GM04504 (cell line): ENCODE results near the gene NFE2L1.
"Not testable (repeated sequence)": the region's sequence is repeated elsewhere in the genome, so short reads cannot be mapped to it uniquely, and the experiment has no call there.

Source experiments
- DNase-seq: peaks from one replicate; pipeline ENCODE4 v3.0.0-alpha.2; 2012; ENCODE audit warnings: low read depth

The NFE2L1 gene

DNA sequence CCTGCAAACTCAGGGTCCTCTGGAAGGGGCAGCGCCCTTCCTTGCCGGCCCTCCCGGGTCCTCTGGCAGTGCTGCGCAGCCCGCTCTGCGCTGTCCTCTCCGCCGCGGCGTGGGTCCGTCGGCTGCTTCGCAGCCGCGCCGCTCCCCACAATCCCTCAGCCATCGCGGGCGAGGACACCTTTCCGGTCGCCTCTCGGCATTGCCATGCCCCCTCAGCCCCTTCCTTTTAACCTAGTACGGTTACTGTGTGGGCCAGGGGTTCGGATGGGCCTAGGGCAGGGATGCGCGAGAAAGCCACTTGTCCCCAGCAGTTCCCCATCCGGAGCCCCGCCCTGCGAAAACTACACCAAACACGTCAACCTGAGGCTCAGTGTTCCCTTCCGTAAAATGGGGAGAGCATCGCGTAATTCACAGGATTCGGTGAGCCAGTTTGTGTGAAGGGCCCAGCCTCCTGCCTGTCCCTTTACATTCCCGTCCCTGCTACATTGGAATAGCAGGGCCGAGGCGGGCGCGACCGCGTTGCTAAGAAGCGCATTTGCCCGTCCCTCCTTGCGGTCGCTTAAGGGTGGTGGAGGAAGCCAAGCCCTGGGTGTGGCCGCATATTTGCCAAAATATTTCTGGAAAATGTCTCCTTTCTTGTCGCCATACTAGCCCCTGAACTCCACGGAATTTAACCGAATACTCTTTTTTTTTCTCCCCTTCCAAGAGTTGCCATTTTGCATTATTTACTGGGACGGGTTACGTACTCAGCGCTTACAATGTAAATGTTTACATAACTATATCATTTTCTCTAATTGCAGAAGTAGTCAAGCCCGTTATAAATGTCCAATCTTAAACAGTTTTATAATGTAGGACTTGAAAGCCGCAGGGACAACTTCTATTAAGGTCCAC lies 23.8 kb upstream of the NFE2L1 start:
- no peak for DNase-seq

DNA sequence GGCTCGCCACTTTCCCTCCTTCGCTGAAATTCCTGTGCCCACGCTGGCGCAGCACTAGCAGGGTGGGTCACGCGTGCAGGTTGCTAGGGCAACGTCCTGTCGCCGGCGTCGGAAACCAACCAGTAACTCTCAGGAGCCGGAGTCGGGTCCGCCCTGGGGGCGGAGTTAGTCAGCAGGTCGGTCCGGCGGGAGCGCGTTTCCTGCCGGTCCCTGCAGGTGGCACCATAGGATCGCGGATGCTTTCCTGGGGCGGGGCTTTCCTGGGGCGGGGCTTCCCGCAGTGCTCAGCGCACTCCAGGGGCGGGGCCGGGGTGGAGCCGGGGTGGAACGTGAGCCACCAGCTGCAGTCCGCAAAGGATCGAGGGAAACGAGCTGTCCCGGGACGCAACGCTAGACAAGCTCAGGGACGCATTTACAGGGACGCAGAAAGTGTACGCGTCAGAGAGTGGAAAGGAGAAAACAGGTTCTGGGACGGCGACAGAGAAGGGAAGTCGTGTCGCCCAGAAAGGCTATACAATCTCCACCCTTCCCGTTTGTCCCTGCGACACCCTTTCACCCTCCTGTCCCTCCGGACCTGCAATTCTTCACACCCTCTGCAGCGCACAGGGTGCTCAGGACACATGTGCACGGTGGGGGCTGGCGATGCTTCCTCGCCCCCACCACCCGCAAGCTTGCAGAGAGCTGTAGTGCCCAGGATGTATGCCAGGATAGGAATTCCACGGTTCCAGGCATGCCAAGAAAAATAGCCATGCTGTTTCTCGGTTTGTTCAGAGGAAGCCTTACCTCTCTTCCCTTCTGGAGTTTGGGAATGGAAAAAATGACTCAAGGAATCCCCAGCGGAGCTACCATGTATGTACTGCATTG lies 22.9 kb upstream of the NFE2L1 start:
- DNase-seq = peak; percentile 94

DNA sequence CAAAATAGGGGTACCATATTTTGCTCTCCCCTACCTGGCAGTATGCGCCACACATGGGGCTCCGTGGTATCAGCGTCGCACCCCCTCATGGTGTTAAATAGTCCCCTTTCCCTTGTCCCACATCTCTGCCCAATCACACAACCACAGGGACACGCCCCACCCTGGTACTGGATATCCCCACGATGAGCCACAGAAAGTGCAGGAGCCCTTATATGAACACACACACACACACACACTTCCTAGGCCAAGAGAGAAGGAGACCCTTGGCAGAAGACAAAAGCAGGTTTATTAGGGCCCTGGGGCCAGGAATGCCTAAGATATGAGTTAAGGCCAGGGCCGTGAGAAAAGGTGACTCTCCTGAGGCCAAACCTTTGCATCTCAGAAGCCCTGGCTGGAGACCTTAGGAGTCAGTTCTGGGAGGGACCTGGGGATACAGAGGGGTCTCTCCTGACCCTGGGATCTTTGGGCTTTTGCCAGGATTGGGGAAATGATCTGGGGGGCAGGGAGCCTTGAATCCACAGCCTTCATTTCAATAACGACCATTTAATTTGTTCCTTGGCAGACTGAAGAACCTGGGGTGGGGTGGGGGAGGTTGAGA lies 22.2 kb upstream of the NFE2L1 start:
- DNase-seq = no peak

DNA sequence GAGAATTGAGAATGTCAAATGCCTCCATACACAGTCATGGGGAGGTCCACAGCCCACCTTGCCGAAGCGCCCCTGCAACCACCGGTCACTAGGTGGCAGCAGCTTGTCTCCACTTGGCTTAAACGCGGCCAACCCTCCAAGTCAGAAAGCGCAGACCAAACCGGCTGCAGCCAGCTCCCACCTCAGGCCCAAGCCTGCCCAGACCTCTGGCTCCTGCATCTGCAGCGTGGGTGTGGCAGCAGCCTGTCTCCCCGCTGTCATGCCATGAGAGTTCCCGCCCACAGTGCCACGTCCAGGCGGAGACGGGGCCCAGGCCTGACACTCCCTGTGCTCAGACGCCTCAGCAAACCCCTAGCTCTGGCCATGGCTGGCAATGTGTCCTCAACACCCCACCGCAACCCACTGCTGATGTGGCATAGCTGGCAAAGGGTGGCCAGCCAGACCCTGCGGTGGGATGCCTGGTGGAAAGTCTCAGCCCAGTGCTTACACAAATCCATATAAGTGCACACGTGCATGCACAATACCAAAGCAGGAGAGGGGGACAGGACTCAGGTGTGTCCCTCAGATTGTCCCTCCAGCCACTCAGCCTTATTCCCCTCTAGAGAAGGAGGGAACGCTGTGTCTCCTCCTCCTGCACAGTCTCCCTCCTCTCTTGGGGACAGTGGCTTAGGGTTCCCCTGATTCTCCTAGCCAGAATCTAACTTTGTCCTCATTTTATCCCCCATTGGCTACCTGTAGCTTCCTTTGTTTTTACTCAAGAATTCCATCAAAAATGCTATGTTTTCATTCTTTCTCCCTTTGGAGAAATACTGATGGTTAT lies 21.4 kb upstream of the NFE2L1 start:
- DNase-seq = peak; percentile 90

DNA sequence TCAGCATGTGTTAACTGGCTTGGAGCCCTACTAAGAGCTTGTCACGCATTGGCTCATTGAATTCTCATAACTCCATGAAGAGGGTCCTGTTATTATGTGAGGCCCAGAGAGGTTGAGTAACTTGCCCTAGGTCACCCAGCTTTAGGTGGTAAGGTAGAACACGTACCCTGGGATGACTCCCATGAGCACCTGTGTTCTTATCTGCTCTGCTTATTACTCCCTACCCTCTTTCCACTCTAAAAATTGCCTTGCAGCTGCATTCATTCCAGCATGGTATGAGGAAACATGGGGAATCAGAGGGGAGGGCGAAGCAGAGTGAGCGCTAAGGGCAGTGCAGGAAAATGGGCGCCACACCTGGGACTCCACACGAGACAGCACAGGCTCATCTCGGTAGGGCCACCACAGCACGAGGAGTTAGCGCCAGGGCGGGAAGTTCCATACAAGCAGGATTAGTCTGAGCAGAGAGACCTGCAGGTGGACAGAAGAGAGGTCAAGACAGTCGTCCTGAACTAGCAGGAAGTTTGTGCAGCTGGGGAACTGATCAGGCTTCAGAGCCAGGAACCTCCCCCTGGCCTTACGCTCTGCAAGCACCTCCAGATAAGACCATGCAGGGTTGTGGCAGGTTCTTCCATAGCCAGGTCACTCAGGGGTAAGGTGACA lies 20.7 kb upstream of the NFE2L1 start:
- no peak for DNase-seq

DNA sequence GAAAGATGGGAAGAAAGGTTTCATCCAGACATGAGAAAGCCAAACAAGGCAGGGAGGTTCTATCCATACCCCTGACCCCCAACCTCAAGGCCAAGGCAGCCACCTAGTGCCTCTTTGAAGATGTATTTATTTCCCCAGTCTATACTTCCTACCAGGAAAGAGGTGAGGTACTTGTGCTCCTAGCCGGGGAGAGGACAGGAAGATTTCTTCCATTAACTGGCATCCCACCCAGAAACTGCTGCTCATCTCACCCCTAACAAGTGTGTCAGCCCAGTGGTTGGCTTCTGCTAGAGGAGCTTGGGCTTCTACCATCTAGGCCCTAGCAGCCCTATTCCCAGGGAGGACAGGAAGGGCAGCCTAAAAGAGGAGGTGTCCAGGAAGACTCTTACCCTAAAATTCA lies 19.4 kb upstream of the NFE2L1 start:
- DNase-seq = no peak

DNA sequence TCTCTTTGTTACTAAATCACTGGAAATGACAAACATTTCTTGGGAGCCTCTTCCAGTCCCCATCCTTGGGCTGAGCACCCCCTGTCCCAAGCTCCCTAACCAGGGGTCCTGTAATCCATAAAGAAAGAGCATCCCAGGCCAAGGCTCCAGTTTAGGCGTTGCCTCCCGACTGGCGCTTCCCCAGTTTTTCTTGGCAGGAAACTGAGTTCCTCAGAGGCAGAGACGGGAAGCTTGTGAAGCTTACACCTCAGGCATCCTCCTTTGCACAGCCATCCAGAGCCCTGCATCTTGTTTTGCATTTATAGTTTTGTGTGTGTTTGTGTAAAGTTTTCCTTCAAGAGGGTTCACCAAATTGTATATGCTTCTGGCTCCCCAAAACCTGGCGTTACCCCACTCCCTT lies 17.6 kb upstream of the NFE2L1 start:
- DNase-seq = no peak

DNA sequence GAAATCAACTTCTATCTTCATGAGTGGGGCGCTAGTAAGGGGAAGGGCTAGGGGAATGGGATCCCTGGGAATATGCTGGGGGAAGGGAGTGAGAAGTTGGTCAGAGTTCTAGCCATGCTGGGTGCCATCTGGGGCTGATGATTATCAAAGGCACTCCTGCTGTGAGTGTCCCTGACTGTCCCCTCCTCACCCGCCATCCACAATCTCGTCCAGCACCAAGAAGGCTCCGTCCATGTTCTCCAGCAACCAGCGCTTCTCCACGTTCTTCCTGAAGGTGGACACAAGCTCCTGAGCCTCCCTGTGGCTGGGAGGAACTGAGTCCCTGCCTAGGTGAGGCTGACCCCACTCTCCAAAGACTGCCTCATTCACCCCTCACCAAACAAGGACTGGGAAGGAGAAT lies 16.2 kb upstream of the NFE2L1 start:
- no peak for DNase-seq

DNA sequence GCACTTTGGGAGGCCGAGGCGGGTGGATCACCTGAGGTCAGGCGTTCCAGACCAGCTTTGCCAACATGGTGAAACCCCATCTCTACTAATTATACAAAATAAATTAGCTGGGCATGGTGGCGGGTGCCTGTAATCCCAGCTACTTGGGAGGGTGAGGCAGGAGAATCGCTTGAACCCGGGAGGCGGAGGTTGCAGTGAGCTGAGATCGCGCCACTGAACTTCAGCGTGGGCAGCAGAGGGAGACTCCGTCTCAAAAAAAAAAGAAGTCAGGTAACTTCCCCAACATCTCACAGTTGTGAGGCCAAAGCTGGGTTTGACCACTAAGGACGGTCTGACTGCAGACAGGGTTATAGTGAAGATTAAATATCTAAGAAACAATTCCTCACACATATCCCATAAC lies 13.4 kb upstream of the NFE2L1 start:
- DNase-seq = not testable (repeated sequence)

DNA sequence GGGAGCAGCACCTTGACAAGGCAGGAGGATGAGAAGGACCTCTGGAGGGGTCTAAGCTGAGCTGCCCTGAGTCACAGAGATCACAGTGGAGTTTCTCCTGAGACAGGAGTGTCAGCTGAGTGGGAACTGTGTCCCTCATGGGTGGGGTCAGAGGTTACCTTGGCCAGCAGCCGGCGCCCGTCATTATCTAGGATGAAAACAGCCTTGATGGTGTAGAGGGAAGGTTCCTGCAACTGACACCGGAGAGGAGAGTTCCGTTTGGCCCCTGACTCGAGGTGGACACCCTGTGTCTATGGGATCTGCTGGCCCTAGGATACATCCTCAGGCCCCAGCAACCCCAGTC lies 11.5 kb upstream of the NFE2L1 start:
- no peak for DNase-seq

DNA sequence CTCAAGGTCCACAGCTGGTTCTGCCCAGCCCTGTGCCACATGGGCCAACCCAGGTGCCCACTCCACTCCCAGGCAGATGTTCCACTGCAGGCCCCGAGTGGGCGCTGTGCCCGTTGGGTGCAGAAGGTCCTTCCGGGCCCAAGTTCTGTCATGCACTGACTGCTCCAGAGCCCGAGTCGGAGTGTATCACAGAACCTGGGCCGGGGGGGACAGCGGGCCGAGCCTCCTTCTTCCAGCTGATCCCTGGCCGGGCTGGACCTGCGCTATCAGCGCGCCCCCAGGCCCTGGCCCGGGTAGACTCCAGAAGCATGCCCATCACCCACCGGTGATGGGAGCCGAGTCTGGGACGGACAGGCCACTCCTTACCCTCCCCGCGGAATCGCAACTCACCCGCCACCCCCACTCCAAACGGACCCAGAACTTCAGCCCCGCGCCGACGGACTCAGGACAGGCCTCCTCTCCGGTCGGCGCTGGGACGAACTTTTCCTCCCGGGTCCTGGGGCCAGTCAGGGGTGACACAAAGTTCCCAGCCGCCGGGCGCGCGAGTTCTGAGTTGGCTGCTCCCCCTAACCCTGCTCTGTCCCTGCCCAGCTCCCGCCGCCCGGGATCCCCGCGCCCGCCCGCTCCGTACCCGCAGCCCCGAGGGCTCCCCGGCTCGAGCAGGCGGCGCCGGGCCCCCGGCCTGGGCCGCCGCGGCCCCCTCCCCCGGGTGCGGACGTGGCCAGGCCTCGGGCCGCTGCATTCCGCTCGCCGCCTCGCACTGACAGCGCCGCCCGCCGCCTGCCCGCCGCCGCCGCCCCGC lies 10.9 kb upstream of the NFE2L1 start, which contains the start of gene COPZ2:
Gene COPZ2 (minus strand): TSS at position 762 of the 802 bp plus-strand sequence. CDS start 20 bp downstream, at position 742.
- no peak for DNase-seq

DNA sequence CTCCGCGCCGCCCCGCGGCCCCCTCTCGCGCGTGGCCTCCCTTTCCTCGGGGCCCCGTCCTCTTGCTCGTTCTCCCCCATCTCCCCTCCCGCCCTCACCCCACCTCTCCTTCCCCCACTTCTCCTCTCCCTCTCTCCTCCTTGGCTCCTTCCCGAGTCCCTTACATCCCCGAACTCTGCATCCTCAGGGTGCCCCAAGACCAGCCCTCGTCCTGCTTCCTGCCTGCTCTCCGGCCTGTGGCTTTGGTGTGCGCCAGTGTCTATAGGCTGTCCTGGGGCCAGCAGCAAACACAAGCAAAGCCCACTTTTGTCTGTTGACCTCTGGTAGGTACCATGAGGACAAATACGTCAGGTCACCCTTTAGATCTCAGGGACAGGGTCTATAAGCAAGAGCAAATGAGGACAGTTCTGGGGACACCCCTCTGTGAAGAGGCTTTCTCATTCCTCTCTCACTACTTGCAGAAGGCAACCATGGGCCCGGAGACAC lies 10.3 kb upstream of the NFE2L1 start:
- no peak for DNase-seq

DNA sequence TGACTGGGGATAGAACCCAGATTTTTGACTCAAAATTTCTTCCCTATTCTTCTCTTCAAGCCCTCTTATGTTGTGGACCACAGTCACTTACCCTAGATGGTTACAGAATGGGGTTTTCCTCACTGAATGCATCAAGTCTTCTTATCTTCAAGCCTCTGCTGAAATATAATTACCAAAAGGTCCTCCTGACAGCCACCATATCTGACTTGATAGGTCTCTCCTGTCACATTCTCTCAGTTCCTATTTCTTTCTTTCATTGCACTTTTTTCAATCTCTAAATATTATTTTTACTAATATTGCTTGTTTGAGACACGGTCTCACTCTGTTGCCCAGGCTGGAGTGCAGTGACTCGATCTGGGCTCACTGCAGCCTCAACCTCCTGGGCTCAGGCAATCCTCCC lies 9.5 kb upstream of the NFE2L1 start:
- DNase-seq = no peak

DNA sequence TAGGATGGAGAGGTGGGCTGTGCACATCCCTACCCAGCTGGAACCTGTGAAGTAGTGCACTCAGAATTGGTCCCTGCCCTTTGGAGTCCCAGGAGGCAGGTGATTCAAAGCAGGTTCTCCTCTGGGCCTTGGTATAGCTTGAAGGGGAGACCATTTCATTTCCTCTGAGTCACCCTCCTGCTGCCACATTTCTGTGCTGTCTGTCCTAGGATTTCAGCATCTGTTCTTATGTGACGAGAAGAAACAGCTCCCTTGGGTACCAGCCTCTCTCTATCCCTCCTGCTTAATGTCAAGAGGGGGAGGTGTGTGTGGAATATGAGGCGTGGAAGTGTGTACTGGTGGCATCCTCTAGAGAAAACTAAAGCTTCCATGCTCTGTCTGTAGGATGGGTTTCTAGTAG lies 5.0 kb upstream of the NFE2L1 start:
- DNase-seq = no peak

DNA sequence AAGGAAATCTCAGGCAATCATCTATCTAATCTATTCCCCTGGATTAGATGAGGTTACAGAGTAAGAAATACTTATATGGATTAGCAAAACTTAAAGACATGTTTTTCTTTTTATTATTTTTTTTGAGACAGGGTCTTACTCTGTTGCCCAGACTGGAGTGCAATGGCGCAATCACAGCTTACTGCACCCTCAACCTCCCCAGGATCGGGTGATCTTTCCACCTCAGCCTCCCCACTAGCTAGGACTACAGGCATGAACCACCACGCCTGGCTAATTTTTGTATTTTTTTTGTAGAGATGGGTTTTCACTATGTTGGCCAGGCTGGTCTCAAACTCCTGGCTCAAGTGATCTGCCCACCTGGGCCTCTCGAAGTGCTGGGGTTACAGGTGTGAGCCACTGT lies 3.3 kb upstream of the NFE2L1 start:
- no peak for DNase-seq

DNA sequence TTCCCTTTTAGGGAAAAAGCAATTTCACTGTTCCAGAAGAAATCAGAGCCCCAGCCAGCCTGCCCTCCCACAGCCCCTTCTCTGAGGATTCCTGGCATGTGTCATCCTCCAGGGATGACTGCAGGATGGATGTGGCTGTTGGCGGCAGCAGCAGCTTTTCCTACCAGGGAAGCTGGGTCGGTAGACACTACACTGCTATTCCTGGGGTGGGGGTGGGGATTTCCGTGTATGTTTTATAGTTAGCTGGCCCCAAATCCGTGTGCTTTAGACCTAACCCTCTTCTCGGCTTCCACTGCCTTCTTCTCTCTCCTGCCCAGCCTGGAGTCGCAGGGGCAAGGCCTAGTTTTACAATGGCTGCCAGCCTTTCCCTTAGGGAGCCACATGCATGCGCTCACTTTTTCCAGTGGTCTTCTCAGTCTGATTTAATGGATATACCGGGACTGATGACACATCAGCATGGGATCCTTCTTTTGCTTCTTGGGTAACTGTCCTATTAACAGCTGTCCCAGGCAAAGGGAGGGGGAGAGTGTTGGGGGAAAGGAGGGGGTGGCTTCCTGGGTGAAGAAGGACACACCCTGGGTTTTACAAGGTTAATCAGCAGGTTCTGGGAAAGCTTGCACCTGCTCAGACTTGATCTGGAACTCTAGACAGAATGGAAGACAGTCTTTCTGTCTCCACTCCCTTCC lies 2.7 kb upstream of the NFE2L1 start:
- no peak for DNase-seq

DNA sequence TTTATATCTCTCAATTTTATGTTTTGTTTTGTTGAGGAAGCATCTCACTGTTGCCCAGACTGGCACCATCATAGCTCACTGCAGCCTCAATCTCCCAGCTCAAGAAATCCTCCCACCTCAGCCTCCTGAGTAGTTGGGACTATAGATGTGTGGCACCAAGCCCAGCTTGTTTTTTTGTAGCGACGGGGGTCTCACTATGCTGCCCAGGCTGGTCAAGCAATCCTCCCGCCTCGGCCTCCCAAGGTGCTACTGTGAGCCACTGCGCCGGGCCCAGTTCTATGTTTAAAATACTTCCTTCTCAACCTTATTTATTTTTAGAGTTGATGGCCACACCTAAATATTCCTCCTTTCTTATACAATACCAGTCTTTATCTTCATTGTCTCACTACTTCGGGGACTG lies 1.9 kb upstream of the NFE2L1 start:
- no peak for DNase-seq

DNA sequence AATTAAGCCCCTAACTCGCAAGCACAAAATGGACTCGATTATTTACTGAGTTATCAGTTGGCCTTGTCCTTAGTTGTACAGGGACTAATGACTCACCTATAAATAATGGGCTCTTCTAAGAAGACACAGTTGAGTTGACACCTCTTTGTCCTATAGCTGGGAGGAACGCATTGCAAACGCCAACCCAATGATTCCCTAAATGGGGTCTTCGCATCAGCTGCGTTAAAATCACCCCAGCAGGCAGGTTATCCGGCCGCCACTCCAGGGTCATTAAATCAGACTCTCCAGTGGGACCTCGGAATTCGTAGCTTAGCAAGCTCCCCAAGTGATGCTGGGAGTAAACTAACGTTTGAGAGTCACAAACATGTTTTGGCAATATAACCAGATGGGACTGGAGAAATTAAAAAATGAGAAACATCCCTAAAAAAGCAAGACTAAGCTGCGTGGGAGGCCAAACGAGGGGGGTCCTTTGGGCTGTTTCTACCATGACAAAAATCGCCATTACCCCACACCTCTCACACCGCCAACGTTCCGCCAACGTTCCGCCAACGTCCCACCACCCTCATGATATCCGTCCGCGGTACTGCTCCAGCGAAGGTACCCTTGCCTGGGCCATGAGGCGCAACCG lies 932 bp upstream of the NFE2L1 start:
- no peak for DNase-seq
